ENCODE results near the gene ALG6.

DNA sequence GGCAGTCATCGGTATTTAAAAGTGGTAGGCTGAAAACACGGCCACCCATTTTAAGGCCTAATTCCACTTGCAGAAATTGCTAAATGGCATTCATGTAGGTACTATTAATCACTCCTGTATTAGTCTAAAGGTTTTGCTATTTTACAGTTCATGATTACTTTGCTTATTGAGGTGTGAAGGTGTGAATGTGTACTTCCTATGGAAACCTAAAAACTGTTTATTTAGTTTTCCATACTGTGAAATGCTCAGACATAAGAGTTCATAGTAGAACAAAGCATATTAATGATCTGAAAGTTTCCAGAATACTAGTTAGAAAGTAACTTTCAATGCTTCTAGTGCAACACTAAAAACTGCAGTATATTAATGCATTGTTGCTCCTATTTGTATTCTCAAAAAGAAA is 85.8 kb downstream of the ALG6 start:
- TF ChIP-seq, protein P1, sequence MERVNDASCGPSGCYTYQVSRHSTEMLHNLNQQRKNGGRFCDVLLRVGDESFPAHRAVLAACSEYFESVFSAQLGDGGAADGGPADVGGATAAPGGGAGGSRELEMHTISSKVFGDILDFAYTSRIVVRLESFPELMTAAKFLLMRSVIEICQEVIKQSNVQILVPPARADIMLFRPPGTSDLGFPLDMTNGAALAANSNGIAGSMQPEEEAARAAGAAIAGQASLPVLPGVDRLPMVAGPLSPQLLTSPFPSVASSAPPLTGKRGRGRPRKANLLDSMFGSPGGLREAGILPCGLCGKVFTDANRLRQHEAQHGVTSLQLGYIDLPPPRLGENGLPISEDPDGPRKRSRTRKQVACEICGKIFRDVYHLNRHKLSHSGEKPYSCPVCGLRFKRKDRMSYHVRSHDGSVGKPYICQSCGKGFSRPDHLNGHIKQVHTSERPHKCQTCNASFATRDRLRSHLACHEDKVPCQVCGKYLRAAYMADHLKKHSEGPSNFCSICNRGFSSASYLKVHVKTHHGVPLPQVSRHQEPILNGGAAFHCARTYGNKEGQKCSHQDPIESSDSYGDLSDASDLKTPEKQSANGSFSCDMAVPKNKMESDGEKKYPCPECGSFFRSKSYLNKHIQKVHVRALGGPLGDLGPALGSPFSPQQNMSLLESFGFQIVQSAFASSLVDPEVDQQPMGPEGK (CRISPR knock-in tag; IDR thresholded peaks at IDR 0.05; ENCODE audit: borderline replicate concordance), result no peak
- no peak for TF ChIP-seq ARNTL (CRISPR knock-in tag; IDR thresholded peaks at IDR 0.05; ENCODE audit: borderline replicate concordance, low read depth)
- no peak for TF ChIP-seq ZFP30 (CRISPR knock-in tag; IDR thresholded peaks at IDR 0.05)
- TF ChIP-seq OSR1 (CRISPR knock-in tag; IDR thresholded peaks at IDR 0.05), result no peak
- no peak for TF ChIP-seq SNAI2 (CRISPR knock-in tag; IDR thresholded peaks at IDR 0.05)
- TF ChIP-seq, protein P2, sequence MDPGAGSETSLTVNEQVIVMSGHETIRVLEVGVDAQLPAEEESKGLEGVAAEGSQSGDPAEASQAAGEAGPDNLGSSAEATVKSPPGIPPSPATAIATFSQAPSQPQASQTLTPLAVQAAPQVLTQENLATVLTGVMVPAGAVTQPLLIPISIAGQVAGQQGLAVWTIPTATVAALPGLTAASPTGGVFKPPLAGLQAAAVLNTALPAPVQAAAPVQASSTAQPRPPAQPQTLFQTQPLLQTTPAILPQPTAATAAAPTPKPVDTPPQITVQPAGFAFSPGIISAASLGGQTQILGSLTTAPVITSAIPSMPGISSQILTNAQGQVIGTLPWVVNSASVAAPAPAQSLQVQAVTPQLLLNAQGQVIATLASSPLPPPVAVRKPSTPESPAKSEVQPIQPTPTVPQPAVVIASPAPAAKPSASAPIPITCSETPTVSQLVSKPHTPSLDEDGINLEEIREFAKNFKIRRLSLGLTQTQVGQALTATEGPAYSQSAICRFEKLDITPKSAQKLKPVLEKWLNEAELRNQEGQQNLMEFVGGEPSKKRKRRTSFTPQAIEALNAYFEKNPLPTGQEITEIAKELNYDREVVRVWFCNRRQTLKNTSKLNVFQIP (CRISPR knock-in tag; IDR thresholded peaks at IDR 0.05; ENCODE audit: borderline replicate concordance, low read depth), result no peak
- no peak for TF ChIP-seq ZFP3 (CRISPR knock-in tag; IDR thresholded peaks at IDR 0.05)
- TF ChIP-seq, protein P3, sequence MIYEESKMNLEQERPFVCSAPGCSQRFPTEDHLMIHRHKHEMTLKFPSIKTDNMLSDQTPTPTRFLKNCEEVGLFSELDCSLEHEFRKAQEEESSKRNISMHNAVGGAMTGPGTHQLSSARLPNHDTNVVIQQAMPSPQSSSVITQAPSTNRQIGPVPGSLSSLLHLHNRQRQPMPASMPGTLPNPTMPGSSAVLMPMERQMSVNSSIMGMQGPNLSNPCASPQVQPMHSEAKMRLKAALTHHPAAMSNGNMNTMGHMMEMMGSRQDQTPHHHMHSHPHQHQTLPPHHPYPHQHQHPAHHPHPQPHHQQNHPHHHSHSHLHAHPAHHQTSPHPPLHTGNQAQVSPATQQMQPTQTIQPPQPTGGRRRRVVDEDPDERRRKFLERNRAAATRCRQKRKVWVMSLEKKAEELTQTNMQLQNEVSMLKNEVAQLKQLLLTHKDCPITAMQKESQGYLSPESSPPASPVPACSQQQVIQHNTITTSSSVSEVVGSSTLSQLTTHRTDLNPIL (CRISPR knock-in tag; IDR thresholded peaks at IDR 0.05; ENCODE audit: low read depth), result no peak
- TF ChIP-seq ZNF70 (CRISPR knock-in tag; IDR thresholded peaks at IDR 0.05), result no peak
- TF ChIP-seq, protein P4, sequence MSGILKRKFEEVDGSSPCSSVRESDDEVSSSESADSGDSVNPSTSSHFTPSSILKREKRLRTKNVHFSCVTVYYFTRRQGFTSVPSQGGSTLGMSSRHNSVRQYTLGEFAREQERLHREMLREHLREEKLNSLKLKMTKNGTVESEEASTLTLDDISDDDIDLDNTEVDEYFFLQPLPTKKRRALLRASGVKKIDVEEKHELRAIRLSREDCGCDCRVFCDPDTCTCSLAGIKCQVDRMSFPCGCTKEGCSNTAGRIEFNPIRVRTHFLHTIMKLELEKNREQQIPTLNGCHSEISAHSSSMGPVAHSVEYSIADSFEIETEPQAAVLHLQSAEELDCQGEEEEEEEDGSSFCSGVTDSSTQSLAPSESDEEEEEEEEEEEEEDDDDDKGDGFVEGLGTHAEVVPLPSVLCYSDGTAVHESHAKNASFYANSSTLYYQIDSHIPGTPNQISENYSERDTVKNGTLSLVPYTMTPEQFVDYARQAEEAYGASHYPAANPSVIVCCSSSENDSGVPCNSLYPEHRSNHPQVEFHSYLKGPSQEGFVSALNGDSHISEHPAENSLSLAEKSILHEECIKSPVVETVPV (CRISPR knock-in tag; IDR thresholded peaks at IDR 0.05), result no peak

All from SK-N-SH treated with all-trans-retinoic acid at 6 μM for 48 hours (cell line).